Hepatocyte (in vitro differentiated cells): ENCODE data around the gene CXCL13. TPM values are rescaled to one million over a fixed set of nuclear protein-coding genes. Genes with fewer than 3 reads are reported as not detected.
A peak's percentile ranks its signal among the peaks of the same experiment; 100 is the strongest.

ENCODE experiments used
- DNase-seq: peaks from one replicate; pipeline ENCODE4 v3.0.0-alpha.2; 2016; ENCODE audit warnings: low spot score
- H2AFZ ChIP-seq: fragments of 200-600 bp; sonication (generic); 2 replicates; pipeline ENCODE4 v1.6.0; 2016; ENCODE audit warnings: antibody characterized with exemption, mild to moderate bottlenecking
- H3K27ac ChIP-seq: fragments of 200-600 bp; sonication (generic); 2 replicates; pipeline ENCODE4 v1.5.1; 2016; ENCODE audit warnings: mild to moderate bottlenecking
- H3K27me3 ChIP-seq: fragments of 200-600 bp; sonication (generic); 2 replicates; pipeline ENCODE4 v1.6.1; 2016
- H3K36me3 ChIP-seq: fragments of 200-600 bp; sonication (generic); replicated peaks from 2 replicates; pipeline ENCODE4 v1.5.1; 2016; ENCODE audit warnings: low read depth; ENCODE audit not compliant: insufficient read depth
- H3K4me1 ChIP-seq: fragments of 200-600 bp; sonication (generic); 2 replicates; pipeline ENCODE4 v1.5.1; 2016; ENCODE audit warnings: mild to moderate bottlenecking, moderate library complexity; ENCODE audit not compliant: insufficient read depth
- H3K4me2 ChIP-seq: fragments of 200-600 bp; sonication (generic); 2 replicates; pipeline ENCODE4 v1.6.0; 2016
- H3K4me3 ChIP-seq: fragments of 200-600 bp; sonication (generic); 2 replicates; pipeline ENCODE4 v1.5.1; 2016; ENCODE audit warnings: mild to moderate bottlenecking
- H3K79me2 ChIP-seq: fragments of 200-600 bp; sonication (generic); 2 replicates; pipeline ENCODE4 v1.6.0; 2017; ENCODE audit warnings: mild to moderate bottlenecking
- H3K9me2 ChIP-seq: fragments of 200-600 bp; sonication (generic); replicated peaks from 2 replicates; pipeline ENCODE4 v1.6.0; 2017; ENCODE audit warnings: mild to moderate bottlenecking; ENCODE audit not compliant: insufficient read depth
- H3K9me3 ChIP-seq: fragments of 200-600 bp; sonication (generic); 2 replicates; pipeline ENCODE4 v1.5.1; 2016; ENCODE audit warnings: low read depth, mild to moderate bottlenecking
- H4K20me1 ChIP-seq: fragments of 200-600 bp; sonication (generic); 2 replicates; pipeline ENCODE4 v1.6.0; 2016; ENCODE audit warnings: mild to moderate bottlenecking; ENCODE audit not compliant: insufficient read depth, poor library complexity, severe bottlenecking
- CTCF ChIP-seq: fragments of 200-600 bp; sonication (generic); IDR thresholded peaks from 2 replicates; pipeline ENCODE4 v1.5.1; 2016; ENCODE audit warnings: antibody characterized with exemption, mild to moderate bottlenecking; ENCODE audit not compliant: poor library complexity
- EZH2 ChIP-seq: fragments of 200-600 bp; sonication (generic); IDR thresholded peaks from 2 replicates; pipeline ENCODE4 v1.6.1; 2016; ENCODE audit warnings: antibody characterized with exemption, mild to moderate bottlenecking, borderline replicate concordance
- EZH2phosphoT487 ChIP-seq: fragments of 200-600 bp; sonication (generic); IDR thresholded peaks from one replicate; pipeline ENCODE4 v1.6.1; 2018; ENCODE audit warnings: antibody characterized with exemption, mild to moderate bottlenecking, low read depth, moderate library complexity; ENCODE audit not compliant: unreplicated experiment, severe bottlenecking
- WGBS: methylation state at CpG from one replicate; pipeline ENCODE4 v1.1.6; 2016; ENCODE audit warnings: low lambda C conversion rate; ENCODE audit errors: missing lambda C conversion rate; 5-methylcytosine and 5-hydroxymethylcytosine counted together
- polyA plus RNA-seq: library from polyadenylated mRNA; unstranded; fragments of >200 nt; fragmentation: Nextera tagmentation; extraction: Ambion mirVana; gene quantifications from 2 replicates; pipeline ENCODE4 v1.2.1, GENCODE V29; 2016
- total RNA-seq: library from RNA; depleted of rRNA; stranded (reverse); fragments of >200 nt; gene quantifications from 2 replicates; pipeline ENCODE4 v1.2.3, GENCODE V29; 2014

Gene CXCL13
- total and polyA plus RNA-seq, 2 experiments from 2014 or later: 0.23 to 0.57 TPM

- no peak overlapping the region for H3K27ac ChIP-seq
- no peak overlapping the region for H2AFZ ChIP-seq
- H3K4me2 ChIP-seq: peak overlapping the region; percentile 62
- TF ChIP-seq EZH2: no peak
- TF ChIP-seq EZH2phosphoT487: no peak
- peak; percentile 81 for TF ChIP-seq CTCF
- no peaks in the 10 kb centered on the region for H3K36me3 ChIP-seq
- DNase-seq: peak; percentile 91
- no peaks in the 10 kb centered on the region for H3K9me2 ChIP-seq
- H3K4me1 ChIP-seq: no peaks in the 10 kb centered on the region
- 14% methylated on average over 12 of the region's 12 CpGs for WGBS
- H3K4me3 ChIP-seq: no peak overlapping the region
- no peaks in the 10 kb centered on the region for H3K79me2 ChIP-seq
- no peaks in the 10 kb centered on the region for H4K20me1 ChIP-seq
- H3K27me3 ChIP-seq: no peaks in the 10 kb centered on the region
- H3K9me3 ChIP-seq: no peaks in the 10 kb centered on the region
These were observed 13.0 kb downstream of the CXCL13 start for GRCh38 chr4:77618383-77619241.

GRCh38 chr4:77619408-77619807 lies 13.8 kb downstream of the CXCL13 start:
- no peak overlapping the region for H2AFZ ChIP-seq
- TF ChIP-seq EZH2 (no peak), CTCF (no peak), EZH2phosphoT487 (no peak)
- H3K4me2 ChIP-seq: no peak overlapping the region
- H3K27ac ChIP-seq: no peak overlapping the region
- DNase-seq: no peak
- H3K4me1 ChIP-seq: no peaks in the 10 kb centered on the region
- no peaks in the 10 kb centered on the region for H3K9me3 ChIP-seq
- 79% methylated on average over 1 of the region's 1 CpG for WGBS
- no peaks in the 10 kb centered on the region for H3K36me3 ChIP-seq
- no peaks in the 10 kb centered on the region for H3K27me3 ChIP-seq
- H3K4me3 ChIP-seq: no peak overlapping the region
- no peaks in the 10 kb centered on the region for H4K20me1 ChIP-seq
- H3K9me2 ChIP-seq: no peaks in the 10 kb centered on the region
- no peaks in the 10 kb centered on the region for H3K79me2 ChIP-seq

- H3K27ac ChIP-seq: no peak overlapping the region
- H3K79me2 ChIP-seq: no peaks in the 10 kb centered on the region
- no peaks in the 10 kb centered on the region for H3K36me3 ChIP-seq
- H3K4me1 ChIP-seq: no peaks in the 10 kb centered on the region
- H3K9me2 ChIP-seq: no peaks in the 10 kb centered on the region
- no peak for TF ChIP-seq EZH2phosphoT487
- no peak for TF ChIP-seq EZH2
- no peak for TF ChIP-seq CTCF
- H3K9me3 ChIP-seq: no peaks in the 10 kb centered on the region
- no peaks in the 10 kb centered on the region for H4K20me1 ChIP-seq
- no peak for DNase-seq
- H3K4me3 ChIP-seq: no peak overlapping the region
- H3K4me2 ChIP-seq: no peak overlapping the region
- H3K27me3 ChIP-seq: no peaks in the 10 kb centered on the region
- no peak overlapping the region for H2AFZ ChIP-seq
These were observed 15.6 kb downstream of the CXCL13 start for GRCh38 chr4:77621254-77621653.
